PFSK-1 (cell line): Measurements from ENCODE around the gene FAM20C.

Experiments used
- FOXP2 ChIP-seq: optimal IDR thresholded peaks from 2 replicates; pipeline ENCODE3; 2011; ENCODE audit warnings: borderline replicate concordance, control low read depth, inconsistent platforms; ENCODE audit not compliant: insufficient read depth; ENCODE audit errors: extremely low read length, extremely low read depth
- POLR2AphosphoS5 ChIP-seq: IDR thresholded peaks from 2 replicates; pipeline ENCODE4 v1.6.1; 2012; ENCODE audit warnings: low read depth, mild to moderate bottlenecking, control low read depth, low read length, moderate library complexity
- TAF1 ChIP-seq: IDR thresholded peaks from 2 replicates; pipeline ENCODE4 v1.6.1; 2012; ENCODE audit warnings: low read length, control low read depth, borderline replicate concordance; ENCODE audit not compliant: insufficient read depth
- TF ChIP-seq, protein P1 (sequence below), 2 experiments: IDR thresholded peaks; 2 replicates each; pipeline versions ENCODE4 v1.6.1 to v1.8.0; 2011 to 2012; ENCODE audit warnings: low read depth in 2 of 2, low read length in 2 of 2, control low read depth in 1 of 2, inconsistent platforms in 1 of 2, mild to moderate bottlenecking in 1 of 2, moderate library complexity in 1 of 2; ENCODE audit not compliant: insufficient read depth in 1 of 2

DNA sequence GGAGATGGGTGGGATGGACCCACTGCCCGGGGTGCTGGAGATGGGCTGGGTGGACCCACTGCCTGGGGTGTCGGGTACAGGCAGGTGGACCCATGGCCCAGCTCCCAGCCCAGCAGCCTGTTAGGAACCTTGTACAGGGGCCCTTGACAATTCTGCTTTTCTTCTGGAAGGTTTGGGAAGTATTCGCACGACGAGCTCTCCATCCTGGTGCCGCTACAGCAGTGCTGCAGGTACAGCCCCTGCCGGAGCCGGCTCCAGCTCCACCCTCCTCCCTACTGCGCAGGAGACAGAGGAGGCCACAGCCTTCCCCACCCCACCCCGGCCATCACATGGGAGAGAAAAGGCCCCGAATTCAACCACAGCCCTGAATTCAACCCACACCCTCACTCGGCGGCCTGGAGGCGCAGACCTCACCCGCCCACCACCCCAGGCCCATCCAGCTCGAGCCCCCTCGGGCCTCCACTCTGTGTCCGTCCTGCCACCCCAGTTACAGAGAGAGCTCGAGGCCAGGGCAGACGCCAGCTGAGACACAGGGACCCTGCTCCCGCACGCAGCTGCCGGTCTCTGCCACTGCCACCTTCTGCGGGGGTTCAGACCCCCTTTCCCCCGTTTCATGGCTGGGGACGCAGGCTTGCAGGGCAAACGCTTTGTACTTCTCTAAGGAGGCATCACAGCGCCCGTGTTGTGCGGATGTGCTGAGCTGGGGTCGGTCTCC is 66.3 kb downstream of the FAM20C start:
- no peak for TF ChIP-seq POLR2AphosphoS5
- TF ChIP-seq, protein P1, sequence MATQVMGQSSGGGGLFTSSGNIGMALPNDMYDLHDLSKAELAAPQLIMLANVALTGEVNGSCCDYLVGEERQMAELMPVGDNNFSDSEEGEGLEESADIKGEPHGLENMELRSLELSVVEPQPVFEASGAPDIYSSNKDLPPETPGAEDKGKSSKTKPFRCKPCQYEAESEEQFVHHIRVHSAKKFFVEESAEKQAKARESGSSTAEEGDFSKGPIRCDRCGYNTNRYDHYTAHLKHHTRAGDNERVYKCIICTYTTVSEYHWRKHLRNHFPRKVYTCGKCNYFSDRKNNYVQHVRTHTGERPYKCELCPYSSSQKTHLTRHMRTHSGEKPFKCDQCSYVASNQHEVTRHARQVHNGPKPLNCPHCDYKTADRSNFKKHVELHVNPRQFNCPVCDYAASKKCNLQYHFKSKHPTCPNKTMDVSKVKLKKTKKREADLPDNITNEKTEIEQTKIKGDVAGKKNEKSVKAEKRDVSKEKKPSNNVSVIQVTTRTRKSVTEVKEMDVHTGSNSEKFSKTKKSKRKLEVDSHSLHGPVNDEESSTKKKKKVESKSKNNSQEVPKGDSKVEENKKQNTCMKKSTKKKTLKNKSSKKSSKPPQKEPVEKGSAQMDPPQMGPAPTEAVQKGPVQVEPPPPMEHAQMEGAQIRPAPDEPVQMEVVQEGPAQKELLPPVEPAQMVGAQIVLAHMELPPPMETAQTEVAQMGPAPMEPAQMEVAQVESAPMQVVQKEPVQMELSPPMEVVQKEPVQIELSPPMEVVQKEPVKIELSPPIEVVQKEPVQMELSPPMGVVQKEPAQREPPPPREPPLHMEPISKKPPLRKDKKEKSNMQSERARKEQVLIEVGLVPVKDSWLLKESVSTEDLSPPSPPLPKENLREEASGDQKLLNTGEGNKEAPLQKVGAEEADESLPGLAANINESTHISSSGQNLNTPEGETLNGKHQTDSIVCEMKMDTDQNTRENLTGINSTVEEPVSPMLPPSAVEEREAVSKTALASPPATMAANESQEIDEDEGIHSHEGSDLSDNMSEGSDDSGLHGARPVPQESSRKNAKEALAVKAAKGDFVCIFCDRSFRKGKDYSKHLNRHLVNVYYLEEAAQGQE (IDR thresholded peaks at IDR 0.05; ENCODE audit: insufficient read depth in 1 of 2, low read depth in 2 of 2, low read length in 2 of 2) = no peak
- no peak for TF ChIP-seq TAF1
- no peak for TF ChIP-seq FOXP2
